Right hindlimb (tissue), 1 donor: Measurements from ENCODE around the gene FARSB.

Experiments
- DNase-seq: peaks from one replicate; pipeline ENCODE4 v3.0.0-alpha.2; 2018

FARSB gene

DNA sequence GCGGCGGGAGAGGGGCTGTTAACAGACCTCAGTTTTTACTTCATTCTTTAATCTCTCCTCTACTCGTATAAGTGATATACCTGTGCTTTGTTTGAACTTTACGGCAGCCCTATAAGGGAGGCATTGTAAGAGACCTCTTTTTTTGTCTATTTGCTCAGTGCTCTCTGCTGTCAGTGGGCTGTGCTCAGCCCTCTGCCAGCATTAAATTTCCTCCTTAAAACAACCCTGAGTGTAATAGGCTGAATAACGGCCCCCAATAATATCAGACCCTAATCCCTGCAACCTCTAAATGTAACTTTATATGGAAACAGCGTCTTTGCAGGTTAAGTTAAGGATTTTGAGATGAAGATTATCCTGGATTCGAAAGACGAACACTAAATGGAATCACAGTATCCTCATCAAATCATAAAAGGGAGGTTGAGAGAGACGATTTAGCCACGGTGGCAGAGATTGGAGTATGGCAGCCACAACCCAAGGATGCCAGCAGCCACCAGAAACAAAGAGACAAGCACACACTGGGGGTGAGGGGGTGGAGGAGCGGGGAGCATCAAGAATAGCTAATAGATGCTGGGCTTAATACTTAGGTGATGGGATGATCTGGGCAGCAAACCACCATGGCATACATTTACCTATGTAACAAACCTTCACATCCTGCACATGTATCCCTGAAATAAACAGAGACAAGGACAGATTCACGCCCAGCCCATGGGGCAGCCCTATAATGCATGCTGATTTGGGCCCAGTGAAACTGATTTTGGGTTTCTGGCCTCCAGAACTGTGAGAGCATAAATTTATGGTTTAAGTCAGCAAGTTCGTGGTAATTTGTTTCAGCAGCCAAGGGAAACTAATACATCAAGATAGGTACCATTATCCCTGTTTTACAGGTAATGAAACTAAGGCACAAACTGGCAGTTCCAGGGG is 894 bp upstream of the FARSB start:
- no peak for DNase-seq

- no peak for DNase-seq
These were observed 2.6 kb downstream of the FARSB start for GRCh38 chr2:222653280-222653679.

DNA sequence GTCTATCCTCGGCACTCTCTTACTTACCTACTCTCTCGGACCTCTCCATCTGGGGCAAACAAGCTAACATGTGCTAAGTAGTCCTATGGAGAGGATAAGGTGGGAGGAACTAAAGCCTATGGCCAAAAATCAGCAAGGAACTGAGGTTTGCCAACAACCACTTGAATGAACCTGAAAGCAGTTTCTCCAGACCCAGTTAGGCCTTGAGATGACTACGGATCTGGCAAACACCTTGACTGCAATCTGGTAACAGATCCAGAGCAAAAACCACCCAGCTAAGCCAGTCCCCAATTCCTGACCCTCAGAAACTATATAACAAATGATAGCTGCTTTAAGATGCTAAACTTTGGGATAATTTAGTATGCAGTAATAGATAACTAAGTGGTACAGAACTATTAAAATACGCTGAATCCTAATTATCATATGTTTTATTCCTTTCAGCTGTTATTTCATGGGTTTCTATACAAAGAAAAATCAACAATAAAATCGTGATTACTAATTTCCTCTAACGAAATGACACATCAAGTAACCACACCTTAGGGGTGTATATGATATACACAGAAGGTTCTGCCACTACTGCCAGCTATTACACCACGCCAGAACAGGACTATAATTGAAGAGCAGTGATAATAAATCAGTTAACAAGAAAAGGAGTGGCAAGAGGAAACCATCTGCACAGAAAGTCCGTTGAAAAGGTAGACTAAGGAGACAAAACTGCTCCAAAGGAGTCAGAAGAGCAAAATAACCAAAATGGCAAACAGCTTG is 3.2 kb downstream of the FARSB start:
- no peak for DNase-seq

GRCh38 chr2:222651718-222652418 is 4.0 kb downstream of the FARSB start:
- DNase-seq, result no peak

- DNase-seq, result no peak
These were observed 6.1 kb downstream of the FARSB start for GRCh38 chr2:222649801-222650200.

DNA sequence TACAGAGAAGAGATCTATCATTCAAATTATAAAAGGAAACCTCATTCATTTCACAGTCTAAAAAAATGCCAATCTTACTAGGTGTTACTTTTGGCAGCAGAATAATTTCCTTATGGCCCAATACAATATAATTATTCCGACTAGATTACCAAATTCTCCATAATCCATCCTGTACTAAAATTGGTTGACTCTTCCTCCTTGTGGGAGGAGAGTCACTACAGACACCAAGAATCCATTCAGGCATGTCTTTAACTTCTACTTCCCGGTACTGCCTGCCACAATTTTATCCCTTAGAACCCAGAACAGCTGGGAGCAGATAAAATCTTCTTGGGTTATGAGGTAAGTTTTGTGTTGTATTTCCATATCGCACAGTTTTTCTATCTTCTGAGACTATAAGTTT is 9.9 kb downstream of the FARSB start:
- DNase-seq, result no peak

GRCh38 chr2:222643134-222643533 is 12.8 kb downstream of the FARSB start:
- no peak for DNase-seq

- DNase-seq, result no peak
These were observed 14.6 kb downstream of the FARSB start for GRCh38 chr2:222641336-222641735.

DNA sequence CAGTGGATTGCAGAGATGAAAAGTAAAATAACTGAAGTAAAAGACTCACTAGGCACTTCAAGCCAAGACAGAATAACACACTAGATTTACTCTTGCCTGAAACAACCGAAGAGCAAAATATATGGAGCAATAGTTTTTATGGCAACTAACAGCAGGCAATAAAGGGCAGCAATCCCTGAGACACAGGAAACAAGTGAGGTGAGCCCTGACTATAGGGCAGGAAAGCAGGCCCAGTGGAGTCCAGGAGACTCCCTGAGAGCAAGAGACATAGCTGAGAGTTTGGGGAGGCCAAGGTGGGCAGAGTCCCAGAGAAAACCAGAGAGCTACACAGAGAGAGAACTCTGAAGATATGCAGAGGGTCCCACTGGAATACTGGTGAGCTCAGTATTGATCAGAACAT is 18.8 kb downstream of the FARSB start:
- DNase-seq, result no peak

- no peak for DNase-seq
These were observed 20.6 kb downstream of the FARSB start for GRCh38 chr2:222635295-222635694.

GRCh38 chr2:222627764-222628163 is 28.1 kb downstream of the FARSB start:
- no peak for DNase-seq

- no peak for DNase-seq
These were observed 32.1 kb downstream of the FARSB start for GRCh38 chr2:222623756-222624309.

GRCh38 chr2:222622910-222623309 is 33.0 kb downstream of the FARSB start:
- no peak for DNase-seq

GRCh38 chr2:222621893-222622292 is 34.0 kb downstream of the FARSB start:
- DNase-seq, result no peak

GRCh38 chr2:222615320-222615719 is 40.6 kb downstream of the FARSB start:
- no peak for DNase-seq

GRCh38 chr2:222613715-222614331 is 42.1 kb downstream of the FARSB start:
- DNase-seq, result no peak

DNA sequence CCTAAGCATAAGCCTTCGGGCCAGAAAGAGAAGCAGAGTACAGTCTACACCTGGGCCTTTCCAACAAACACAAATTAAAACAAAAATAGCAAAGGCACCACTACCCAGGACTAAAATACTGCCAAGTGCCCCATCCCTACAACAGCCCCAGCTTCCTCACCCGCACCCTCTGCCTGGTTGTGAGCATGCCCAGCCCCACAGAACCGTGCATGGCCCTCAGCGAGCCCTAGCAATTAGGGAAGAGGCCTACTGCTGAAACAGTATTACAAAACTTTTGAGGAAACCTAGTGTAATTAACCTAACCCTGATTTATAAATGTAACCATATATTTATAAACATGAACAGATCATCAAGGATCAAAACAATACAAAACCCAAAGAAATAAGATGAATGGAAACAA is 44.2 kb downstream of the FARSB start:
- no peak for DNase-seq

- no peak for DNase-seq
These were observed 45.1 kb downstream of the FARSB start for GRCh38 chr2:222610746-222611145.

DNA sequence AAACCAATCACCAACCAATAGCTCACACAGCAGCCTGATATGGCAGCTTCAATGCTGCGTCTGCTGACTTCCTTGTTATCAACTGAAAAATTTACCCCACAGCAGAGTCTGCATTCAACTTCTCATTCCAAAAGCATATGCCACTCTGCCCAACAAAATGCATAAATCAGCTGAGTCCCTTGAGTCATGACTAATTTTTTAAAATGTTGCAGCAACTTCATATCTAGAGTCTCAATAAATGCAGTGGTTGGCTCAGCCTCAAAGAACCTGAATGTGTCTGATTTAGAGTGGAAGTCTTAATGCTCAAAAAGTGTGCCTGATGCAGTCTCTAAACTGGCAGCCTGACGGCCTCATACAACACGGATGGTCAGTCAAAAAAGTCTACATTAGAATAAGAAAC is 46.5 kb downstream of the FARSB start:
- DNase-seq, result no peak

GRCh38 chr2:222608081-222608480 is 47.8 kb downstream of the FARSB start:
- no peak for DNase-seq

- DNase-seq, result no peak
These were observed 49.6 kb downstream of the FARSB start for GRCh38 chr2:222606306-222606705.

DNA sequence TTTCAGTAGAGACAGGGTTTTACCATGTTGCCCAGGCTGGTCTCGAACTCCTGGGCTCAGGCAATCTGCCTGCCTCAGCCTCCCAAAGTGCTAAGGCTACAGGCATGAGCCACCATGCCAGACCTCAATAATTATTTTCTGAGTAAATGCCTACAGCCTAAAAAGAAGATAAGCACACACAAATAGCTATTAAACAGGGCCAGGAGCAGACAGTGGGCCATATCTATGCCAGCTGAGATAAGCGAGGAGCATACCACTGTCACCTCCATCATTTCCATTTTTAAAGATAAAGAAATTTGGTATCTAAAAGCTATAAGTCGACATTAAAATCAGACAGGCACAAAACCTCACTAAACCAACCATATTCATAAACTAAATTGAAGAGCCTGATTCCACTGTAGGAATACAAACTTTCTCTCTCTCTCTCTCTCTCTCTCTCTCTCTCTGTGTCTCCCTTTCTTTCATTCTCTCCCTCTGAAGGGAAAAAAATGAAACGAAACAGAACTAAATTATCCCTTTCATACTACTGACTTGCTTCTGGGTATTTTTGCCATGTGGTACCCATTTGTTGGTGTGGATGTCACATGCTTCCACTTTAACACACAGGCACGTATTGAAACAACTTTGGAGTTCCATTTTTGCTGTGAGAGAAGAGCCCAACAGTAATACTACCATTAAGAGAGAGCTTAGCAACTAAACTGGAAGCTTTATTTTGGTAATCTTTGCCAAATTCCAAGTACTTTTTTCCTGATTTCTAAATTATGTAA is 51.0 kb downstream of the FARSB start:
- DNase-seq, result no peak
